IMR-90 (cell line): ENCODE measurements around the gene ASTL. TPM values are rescaled to one million over a fixed set of nuclear protein-coding genes. Genes with fewer than 3 reads are reported as not detected.

Experiments
- ATAC-seq: fragments of 200-7000 bp; cut with Tn5 transposase; 2 replicates; pipeline ENCODE4 v1.9.1; 2020; ENCODE audit warnings: low read depth, mild to moderate bottlenecking, moderate library complexity
- BruUV-seq: library from RNA; stranded (reverse); fragments of 400-500 nt; replicated peaks from 2 replicates; lab custom pipeline; 2021; lab: Mats Ljungman, UMichigan
- CTCF ChIA-PET: fragments of 300-600 bp; formaldehyde crosslinking; extraction: SDS; loops from one replicate; lab custom pipeline; 2021; ENCODE audit warnings: antibody characterized with exemption; lab: Yijun Ruan, JAX
- POLR2A ChIA-PET: fragments of 300-600 bp; sonication (Branson Sonifier 250); formaldehyde crosslinking; loops from one replicate; lab custom pipeline; 2022; ENCODE audit warnings: antibody characterized with exemption; ENCODE audit not compliant: unreplicated experiment; lab: Charles Lee
- DNase-seq: peaks from one replicate; pipeline ENCODE4 v3.0.0; 2013
- H2AFZ ChIP-seq: replicated peaks from 2 replicates; pipeline ENCODE3; 2013; ENCODE audit warnings: low read length, mild to moderate bottlenecking; ENCODE audit not compliant: poor library complexity
- H2AK5ac ChIP-seq: 2 replicates; pipeline ENCODE4 v1.6.1; 2013; ENCODE audit warnings: low read depth, low read length, inconsistent platforms
- H2AK9ac ChIP-seq: replicated peaks from 2 replicates; pipeline ENCODE3; 2013; ENCODE audit warnings: mild to moderate bottlenecking, low read depth, low read length, moderate library complexity; ENCODE audit not compliant: poor library complexity
- H2BK120ac ChIP-seq: 2 replicates; pipeline ENCODE4 v1.6.1; 2013; ENCODE audit warnings: low read depth, low read length, inconsistent platforms
- H2BK15ac ChIP-seq: 3 replicates; pipeline ENCODE4 v1.6.1; 2013; ENCODE audit warnings: low read depth, low read length, inconsistent platforms
- H2BK20ac ChIP-seq: 2 replicates; pipeline ENCODE4 v1.6.1; 2013; ENCODE audit warnings: low read depth, mild to moderate bottlenecking, inconsistent platforms, low read length, moderate library complexity
- H2BK5ac ChIP-seq: 2 replicates; pipeline ENCODE4 v1.6.1; 2013; ENCODE audit warnings: mild to moderate bottlenecking, low read depth, low read length, inconsistent platforms; ENCODE audit not compliant: poor library complexity, severe bottlenecking
- H3K14ac ChIP-seq: replicated peaks from 2 replicates; pipeline ENCODE4 v1.6.1; 2013; ENCODE audit warnings: low read depth, low read length, inconsistent platforms
- H3K18ac ChIP-seq: 2 replicates; pipeline ENCODE4 v1.6.1; 2013; ENCODE audit warnings: low read depth, low read length, control low read depth
- H3K23ac ChIP-seq: 2 replicates; pipeline ENCODE4 v1.6.1; 2013; ENCODE audit warnings: low read depth, low read length, inconsistent platforms
- H3K27ac ChIP-seq: 2 replicates; pipeline ENCODE4 v1.5.1; 2013; ENCODE audit warnings: mild to moderate bottlenecking, control low read depth, low read length; ENCODE audit not compliant: insufficient read depth
- H3K27me3 ChIP-seq: 2 replicates; pipeline ENCODE4 v1.6.1; 2013; ENCODE audit warnings: low read length; ENCODE audit not compliant: control insufficient read depth, insufficient read depth
- H3K36me3 ChIP-seq: 2 replicates; pipeline ENCODE4 v1.6.1; 2013; ENCODE audit warnings: low read length, mixed read lengths; ENCODE audit not compliant: control insufficient read depth, insufficient read depth
- H3K4ac ChIP-seq: 2 replicates; pipeline ENCODE4 v1.6.1; 2013; ENCODE audit warnings: low read depth, low read length, inconsistent platforms
- H3K4me1 ChIP-seq: 2 replicates; pipeline ENCODE4 v1.6.1; 2013; ENCODE audit warnings: low read length, mixed read lengths; ENCODE audit not compliant: control insufficient read depth, insufficient read depth
- H3K4me2 ChIP-seq: 2 replicates; pipeline ENCODE4 v1.6.1; 2013; ENCODE audit warnings: low read depth, mild to moderate bottlenecking, control low read depth, low read length, moderate library complexity
- H3K4me3 ChIP-seq: 2 replicates; pipeline ENCODE4 v1.5.1; 2013; ENCODE audit warnings: low read depth, mild to moderate bottlenecking, control low read depth, low read length, moderate library complexity; ENCODE audit not compliant: insufficient read depth
- H3K56ac ChIP-seq: 2 replicates; pipeline ENCODE4 v1.6.1; 2013; ENCODE audit warnings: low read length, inconsistent platforms; ENCODE audit not compliant: insufficient read depth; ENCODE audit errors: extremely low read depth
- H3K79me1 ChIP-seq, 2 experiments: 2 replicates each; pipeline ENCODE4 v1.6.1; 2013; ENCODE audit warnings: low read length in 2 of 2, inconsistent platforms in 1 of 2, low read depth in 1 of 2
- H3K9ac ChIP-seq: 2 replicates; pipeline ENCODE4 v1.6.1; 2013; ENCODE audit warnings: low read depth, low read length, control low read depth
- H3K9me1 ChIP-seq: 2 replicates; pipeline ENCODE4 v1.6.1; 2013; ENCODE audit warnings: low read length, inconsistent platforms; ENCODE audit not compliant: insufficient read depth
- H3K9me3 ChIP-seq: 2 replicates; pipeline ENCODE4 v1.6.1; 2013; ENCODE audit warnings: low read length; ENCODE audit not compliant: control insufficient read depth, insufficient read depth
- H4K20me1 ChIP-seq: 2 replicates; pipeline ENCODE4 v1.6.1; 2013; ENCODE audit warnings: low read length, inconsistent platforms; ENCODE audit not compliant: insufficient read depth
- H4K5ac ChIP-seq: 2 replicates; pipeline ENCODE4 v1.6.1; 2013; ENCODE audit warnings: mild to moderate bottlenecking, low read depth, low read length, control low read depth
- H4K8ac ChIP-seq, 2 experiments: 2 replicates each; pipeline ENCODE4 v1.6.1; 2013; ENCODE audit warnings: low read depth in 2 of 2, low read length in 2 of 2, control low read depth in 1 of 2, inconsistent platforms in 1 of 2
- H4K91ac ChIP-seq: 2 replicates; pipeline ENCODE4 v1.6.1; 2013; ENCODE audit warnings: low read depth, low read length, inconsistent platforms; ENCODE audit not compliant: insufficient read depth
- BHLHE40 ChIP-seq: fragments of 150-350 bp; IDR thresholded peaks from 2 replicates; pipeline ENCODE4 v1.6.1; 2016; ENCODE audit warnings: mild to moderate bottlenecking, low read depth, low read length
- CEBPB ChIP-seq: IDR thresholded peaks from 2 replicates; pipeline ENCODE4 v1.6.1; 2012; ENCODE audit warnings: low read depth, low read length, improper control_type of control experiment
- CHD1 ChIP-seq: IDR thresholded peaks from 2 replicates; pipeline ENCODE4 v1.6.1; 2012; ENCODE audit warnings: low read depth, low read length, improper control_type of control experiment
- FOS ChIP-seq: fragments of 150-350 bp; IDR thresholded peaks from 2 replicates; pipeline ENCODE4 v1.6.1; 2016; ENCODE audit warnings: low read depth, low read length
- MAFK ChIP-seq: IDR thresholded peaks from 2 replicates; pipeline ENCODE4 v1.6.1; 2012; ENCODE audit warnings: low read depth, low read length, improper control_type of control experiment
- MAZ ChIP-seq: IDR thresholded peaks from 2 replicates; pipeline ENCODE4 v1.6.1; 2012; ENCODE audit warnings: low read depth, mild to moderate bottlenecking, low read length, improper control_type of control experiment, moderate library complexity, borderline replicate concordance
- MXI1 ChIP-seq: IDR thresholded peaks from 2 replicates; pipeline ENCODE4 v1.6.1; 2012; ENCODE audit warnings: low read depth, mild to moderate bottlenecking, low read length, moderate library complexity, borderline replicate concordance
- NFE2L2 ChIP-seq: fragments of 150-350 bp; IDR thresholded peaks from 2 replicates; pipeline ENCODE4 v1.6.1; 2016; ENCODE audit warnings: low read depth, mild to moderate bottlenecking, low read length
- POLR2A ChIP-seq: IDR thresholded peaks from 2 replicates; pipeline ENCODE4 v1.6.1; 2012; ENCODE audit warnings: mild to moderate bottlenecking, low read depth, low read length
- RAD21 ChIP-seq: IDR thresholded peaks from 2 replicates; pipeline ENCODE4 v1.6.1; 2012; ENCODE audit warnings: low read length, improper control_type of control experiment
- RCOR1 ChIP-seq: IDR thresholded peaks from 2 replicates; pipeline ENCODE4 v1.6.1; 2012; ENCODE audit warnings: mild to moderate bottlenecking, low read length, improper control_type of control experiment; ENCODE audit not compliant: insufficient replicate concordance
- RFX5 ChIP-seq: IDR thresholded peaks from 2 replicates; pipeline ENCODE4 v1.8.0; 2012; ENCODE audit warnings: low read depth, mild to moderate bottlenecking, low read length, moderate library complexity
- SMC3 ChIP-seq: fragments of 150-350 bp; IDR thresholded peaks from 2 replicates; pipeline ENCODE4 v1.6.1; 2016; ENCODE audit warnings: low read depth, mild to moderate bottlenecking, antibody characterized with exemption, low read length, moderate library complexity
- USF2 ChIP-seq: fragments of 150-350 bp; IDR thresholded peaks from 2 replicates; pipeline ENCODE4 v1.6.1; 2017; ENCODE audit warnings: mild to moderate bottlenecking, antibody characterized with exemption, low read length, low read depth
- WGBS, 2 experiments: methylation state at CpG; one replicate each; pipeline versions ENCODE4 v1.1.5 to v1.1.7; 2013; ENCODE audit warnings: missing lambda C conversion rate in 2 of 2; ENCODE audit not compliant: insufficient read length in 1 of 2; ENCODE audit errors: extremely low coverage in 2 of 2; 5-methylcytosine and 5-hydroxymethylcytosine counted together
- dilution Hi-C: fragments of 300-500 bp; cut with HindIII; formaldehyde crosslinking; loops from one replicate; pipeline ENCODE4 v1.14.3; 2018; ENCODE audit warnings: low sequenced_read_pairs; ENCODE audit not compliant: unreplicated experiment
- in situ Hi-C: fragments of 300-500 bp; cut with MboI; formaldehyde crosslinking; loops from 3 replicates; pipeline ENCODE4 v1.14.3; 2019; ENCODE audit warnings: low sequenced_read_pairs, inconsistent platforms, mixed read lengths
- intact Hi-C: fragments of 100-400 bp; cut with micrococcal nuclease; formaldehyde crosslinking; loops from 2 replicates; pipeline ENCODE4 v1.10.0; 2022
- polyA plus RNA-seq, 3 experiments: library from polyadenylated mRNA; depleted of rRNA; stranded (reverse); fragments of >200 nt; gene quantifications; 2 replicates each; pipeline ENCODE4 v1.2.3, GENCODE V29; 2012; ENCODE audit warnings: low replicate concordance in 1 of 3
- total RNA-seq: library from RNA; depleted of rRNA; stranded (reverse); fragments of >200 nt; gene quantifications from 2 replicates; pipeline ENCODE4 v1.2.3, GENCODE V29; 2012
- TF ChIP-seq, protein P1 (sequence below): conservative IDR thresholded peaks from 2 replicates; pipeline ENCODE4 v1.5.1; 2012; ENCODE audit warnings: mild to moderate bottlenecking, low read depth, low read length, improper control_type of control experiment
- TF ChIP-seq, protein P2 (sequence below): fragments of 150-350 bp; IDR thresholded peaks from 2 replicates; pipeline ENCODE4 v1.6.1; 2016; ENCODE audit warnings: low read depth, mild to moderate bottlenecking, low read length, moderate library complexity, borderline replicate concordance

ASTL gene
- total and polyA plus RNA-seq, 2 of the 4 experiments (the other 2 are of a cell fraction): not detected

- Histone ChIP-seq H3K4ac (no peak overlapping the region), H4K91ac (no peak overlapping the region), H3K18ac (no peak overlapping the region), H4K8ac (no peak overlapping the region), H3K23ac (no peak overlapping the region), H3K27ac (no peak overlapping the region), H3K36me3 (no peaks in the 10 kb centered on the region), H3K4me1 (no peaks in the 10 kb centered on the region), H3K4me2 (no peak overlapping the region), H3K4me3 (no peak overlapping the region), H3K9me3 (no peaks in the 10 kb centered on the region), H3K27me3 (peaks cover 30% of the 10 kb centered on the region), H3K9me1 (no peaks in the 10 kb centered on the region), H2BK5ac (no peak overlapping the region), H2BK15ac (no peak overlapping the region), H3K79me1 (no peaks in the 10 kb centered on the region), H2AFZ (no peak overlapping the region), H3K9ac (no peak overlapping the region), H4K5ac (no peak overlapping the region), H2AK5ac (no peak overlapping the region), H3K56ac (no peak overlapping the region), H2BK20ac (no peak overlapping the region), H3K14ac (no peak overlapping the region), H2BK120ac (no peak overlapping the region), H2AK9ac (no peak overlapping the region), H4K20me1 (no peaks in the 10 kb centered on the region)
- WGBS, 2 experiments: no CpG with 5 or more reads among the region's 3 CpGs
- POLR2A ChIA-PET: no interaction called here
- TF ChIP-seq MXI1: no peak
- TF ChIP-seq SMC3: no peak
- TF ChIP-seq RCOR1: no peak
- TF ChIP-seq CHD1: no peak
- TF ChIP-seq FOS: no peak
- no peak for TF ChIP-seq MAFK
- TF ChIP-seq, protein P1, sequence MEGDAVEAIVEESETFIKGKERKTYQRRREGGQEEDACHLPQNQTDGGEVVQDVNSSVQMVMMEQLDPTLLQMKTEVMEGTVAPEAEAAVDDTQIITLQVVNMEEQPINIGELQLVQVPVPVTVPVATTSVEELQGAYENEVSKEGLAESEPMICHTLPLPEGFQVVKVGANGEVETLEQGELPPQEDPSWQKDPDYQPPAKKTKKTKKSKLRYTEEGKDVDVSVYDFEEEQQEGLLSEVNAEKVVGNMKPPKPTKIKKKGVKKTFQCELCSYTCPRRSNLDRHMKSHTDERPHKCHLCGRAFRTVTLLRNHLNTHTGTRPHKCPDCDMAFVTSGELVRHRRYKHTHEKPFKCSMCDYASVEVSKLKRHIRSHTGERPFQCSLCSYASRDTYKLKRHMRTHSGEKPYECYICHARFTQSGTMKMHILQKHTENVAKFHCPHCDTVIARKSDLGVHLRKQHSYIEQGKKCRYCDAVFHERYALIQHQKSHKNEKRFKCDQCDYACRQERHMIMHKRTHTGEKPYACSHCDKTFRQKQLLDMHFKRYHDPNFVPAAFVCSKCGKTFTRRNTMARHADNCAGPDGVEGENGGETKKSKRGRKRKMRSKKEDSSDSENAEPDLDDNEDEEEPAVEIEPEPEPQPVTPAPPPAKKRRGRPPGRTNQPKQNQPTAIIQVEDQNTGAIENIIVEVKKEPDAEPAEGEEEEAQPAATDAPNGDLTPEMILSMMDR: no peak
- no peak for TF ChIP-seq USF2
- no peak for TF ChIP-seq RFX5
- TF ChIP-seq BHLHE40: no peak
- TF ChIP-seq POLR2A: no peak
- TF ChIP-seq RAD21: no peak
- TF ChIP-seq, protein P2, sequence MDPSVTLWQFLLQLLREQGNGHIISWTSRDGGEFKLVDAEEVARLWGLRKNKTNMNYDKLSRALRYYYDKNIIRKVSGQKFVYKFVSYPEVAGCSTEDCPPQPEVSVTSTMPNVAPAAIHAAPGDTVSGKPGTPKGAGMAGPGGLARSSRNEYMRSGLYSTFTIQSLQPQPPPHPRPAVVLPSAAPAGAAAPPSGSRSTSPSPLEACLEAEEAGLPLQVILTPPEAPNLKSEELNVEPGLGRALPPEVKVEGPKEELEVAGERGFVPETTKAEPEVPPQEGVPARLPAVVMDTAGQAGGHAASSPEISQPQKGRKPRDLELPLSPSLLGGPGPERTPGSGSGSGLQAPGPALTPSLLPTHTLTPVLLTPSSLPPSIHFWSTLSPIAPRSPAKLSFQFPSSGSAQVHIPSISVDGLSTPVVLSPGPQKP: no peak
- TF ChIP-seq NFE2L2: no peak
- no peak for TF ChIP-seq CEBPB
- TF ChIP-seq MAZ: no peak
- intact Hi-C loops (no loop called here), dilution Hi-C loops (no loop called here), in situ Hi-C loops (no loop called here)
- CTCF ChIA-PET: no interaction called here
- no TSS peak for BruUV-seq
- no peak for ATAC-seq
- DNase-seq: no peak
Measured at GRCh38 chr2:96092951-96093350, 45.4 kb downstream of the ASTL start.
